HepG2 (cell line): ENCODE measurements around the gene ADSS1. TPM values are rescaled to one million over a fixed set of nuclear protein-coding genes. Genes with fewer than 3 reads are reported as not detected.

Source experiments
- ATAC-seq: fragments of 200-7000 bp; cut with Tn5 transposase; 3 replicates; pipeline ENCODE4 v1.9.1; 2020; ENCODE audit warnings: mild to moderate bottlenecking, moderate library complexity
- BruUV-seq: library from RNA; stranded (reverse); fragments of 400-500 nt; replicated peaks from 2 replicates; lab custom pipeline; 2021; lab: Mats Ljungman, UMichigan
- CTCF ChIA-PET: fragments of 300-600 bp; formaldehyde crosslinking; extraction: SDS; loops from one replicate; lab custom pipeline; 2021; ENCODE audit warnings: low total read pairs, inconsistent platforms, low intra/inter-chr PET ratio; lab: Yijun Ruan, JAX
- POLR2A ChIA-PET: fragments of 350-600 bp; sonication (Branson Sonifier 250); formaldehyde crosslinking; loops from one replicate; lab custom pipeline; 2020; ENCODE audit warnings: antibody characterized with exemption, inconsistent platforms; lab: Yijun Ruan, JAX
- DNase-seq: peaks from one replicate; pipeline ENCODE4 v3.0.0-alpha.2; 2015; ENCODE audit warnings: low spot score
- FAIRE-seq: peaks from 3 replicates; lab custom pipeline; 2011; peaks lifted over from hg19 to GRCh38; lab: Jason Lieb, UNC
- H2AFZ ChIP-seq: one replicate; pipeline ENCODE4 v1.6.1; 2011; ENCODE audit warnings: low read length, inconsistent platforms
- H3K27ac ChIP-seq: fragments of 300-600 bp; 3 replicates; pipeline ENCODE4 v1.8.0; 2011; ENCODE audit warnings: mixed run types, mild to moderate bottlenecking, mixed read lengths, low read length, inconsistent platforms; ENCODE audit not compliant: insufficient read depth; ENCODE audit errors: extremely low read length
- H3K27me3 ChIP-seq, 2 experiments: fragments of 200-600 bp in 1 of 2; 2 replicates in 1 of 2; 3 replicates in 1 of 2; pipeline versions ENCODE4 v1.6.0 to v1.8.0; 2011; ENCODE audit warnings: low read length in 2 of 2, mild to moderate bottlenecking in 2 of 2, moderate library complexity in 2 of 2, inconsistent platforms in 1 of 2; ENCODE audit not compliant: insufficient read depth in 2 of 2, control insufficient read depth in 1 of 2
- H3K36me3 ChIP-seq, 2 experiments: fragments of 200-600 bp in 1 of 2; replicated peaks in 1 of 2; 2 replicates in 1 of 2; 3 replicates in 1 of 2; pipeline versions ENCODE4 v1.5.1 to v1.8.0; 2011; ENCODE audit warnings: low read length in 2 of 2, inconsistent platforms in 1 of 2; ENCODE audit not compliant: insufficient read depth in 2 of 2, control insufficient read depth in 1 of 2
- H3K4me1 ChIP-seq: 2 replicates; pipeline ENCODE4 v1.5.1; 2012; ENCODE audit warnings: low read length, inconsistent platforms; ENCODE audit not compliant: insufficient read depth
- H3K4me2 ChIP-seq: 2 replicates; pipeline ENCODE4 v1.6.0; 2011; ENCODE audit warnings: low read depth, low read length, inconsistent platforms
- H3K4me3 ChIP-seq, 3 experiments: fragments of 200-600 bp in 1 of 3; sonication (generic), shearing (Covaris generic) in 1 of 3; replicated peaks in 1 of 3; 2 replicates each; pipeline ENCODE4 v1.5.1; 2011 to 2016; ENCODE audit warnings: low read length in 3 of 3, inconsistent platforms in 2 of 3, low read depth in 2 of 3, mild to moderate bottlenecking in 2 of 3, control low read depth in 1 of 3, mixed read lengths in 1 of 3; ENCODE audit not compliant: insufficient read depth in 1 of 3
- H3K79me2 ChIP-seq: one replicate; pipeline ENCODE4 v1.6.1; 2011; ENCODE audit warnings: low read length, inconsistent platforms; ENCODE audit not compliant: insufficient read depth
- H3K9ac ChIP-seq: 2 replicates; pipeline ENCODE4 v1.6.0; 2011; ENCODE audit warnings: mild to moderate bottlenecking, low read depth, low read length, inconsistent platforms; ENCODE audit not compliant: insufficient read depth
- H3K9me3 ChIP-seq: 2 replicates; pipeline ENCODE4 v1.5.1; 2012; ENCODE audit warnings: mild to moderate bottlenecking, low read length
- H4K20me1 ChIP-seq: 2 replicates; pipeline ENCODE4 v1.6.0; 2011; ENCODE audit warnings: inconsistent platforms, mild to moderate bottlenecking, low read length, moderate library complexity; ENCODE audit not compliant: insufficient read depth
- CHD4 ChIP-seq: fragments of 200-600 bp; sonication (generic); IDR thresholded peaks from 2 replicates; pipeline ENCODE4 v1.7.0; 2017; ENCODE audit warnings: mild to moderate bottlenecking, low read length, borderline replicate concordance
- EEA1 ChIP-seq: sonication (generic); formaldehyde crosslinking; IDR thresholded peaks from 2 replicates; pipeline ENCODE4 v1.5.1; 2020; ENCODE audit warnings: mild to moderate bottlenecking, missing genetic modification reagents, borderline replicate concordance
- PATZ1 ChIP-seq: sonication (generic); formaldehyde crosslinking; IDR thresholded peaks from 2 replicates; pipeline ENCODE4 v1.4.0; 2020; ENCODE audit warnings: missing genetic modification reagents
- SAFB2 ChIP-seq: sonication (generic); formaldehyde crosslinking; IDR thresholded peaks from 2 replicates; pipeline ENCODE4 v1.5.1; 2020; ENCODE audit warnings: missing genetic modification reagents, low read depth, mild to moderate bottlenecking, borderline replicate concordance
- SKI ChIP-seq: fragments of 450-650 bp; IDR thresholded peaks from one replicate; pipeline ENCODE4 v1.6.1; 2018; ENCODE audit warnings: mild to moderate bottlenecking; ENCODE audit not compliant: partially characterized antibody
- STAG1 ChIP-seq: sonication (generic); formaldehyde crosslinking; IDR thresholded peaks from 2 replicates; pipeline ENCODE4 v1.4.0; 2020; ENCODE audit warnings: missing genetic modification reagents
- ZNF644 ChIP-seq: IDR thresholded peaks from 2 replicates; pipeline ENCODE4 v1.6.1; 2016; ENCODE audit warnings: low read depth
- WGBS: methylation state at CpG from one replicate; pipeline ENCODE4 v1.1.6; 2017; ENCODE audit warnings: low lambda C conversion rate; 5-methylcytosine and 5-hydroxymethylcytosine counted together
- in situ Hi-C: cut with HindIII; loops from 2 replicates; pipeline ENCODE4 v1.10.0; 2017; ENCODE audit warnings: low pct_unique_long_range_greater_than_20kb; ENCODE audit not compliant: extremely low pct_ligation_motif_present
- intact Hi-C: fragments of 100-400 bp; cut with micrococcal nuclease; formaldehyde crosslinking; loops from one replicate; pipeline ENCODE4 v1.10.0; 2022; ENCODE audit not compliant: unreplicated experiment
- polyA plus RNA-seq, 8 experiments: library from polyadenylated mRNA; depleted of rRNA in 3 of 8; stranded (reverse) in 7 of 8; unstranded in 1 of 8; fragments of >200 nt; fragmentation: Illumina TruSeq in 4 of 8; extraction: Trizol in 4 of 8; gene quantifications; 2 replicates each; pipeline versions ENCODE4 v1.2.1 to v1.2.3, GENCODE V29; 2011 to 2016; ENCODE audit warnings: low read depth in 4 of 8, missing spikeins in 1 of 8, mixed read lengths in 1 of 8; ENCODE audit not compliant: insufficient read depth in 1 of 8
- total RNA-seq, 5 experiments: library from RNA; depleted of rRNA; stranded (reverse); fragments of >200 nt; fragmentation: Illumina TruSeq; extraction: Trizol; gene quantifications; 2 replicates each; pipeline ENCODE4 v1.2.3, GENCODE V29; 2016; ENCODE audit warnings: low read depth in 1 of 5

The ADSS1 gene
- total and polyA plus RNA-seq, 2 of the 13 experiments (the other 11 are each of a cell fraction or from before 2014, with no cell fraction given) = 1.0 to 36.7 TPM

- H3K9ac ChIP-seq = no peak overlapping the region
- FAIRE-seq (no peak), ATAC-seq (no peak), DNase-seq (no peak)
- CTCF ChIA-PET = interaction anchor here (1.4 kb wide), 2 partner anchors 18 to 24 kb away, joined by 4 to 5 read pairs; no protein-coding TSS in a partner anchor
- peaks cover 85% of the 10 kb centered on the region for H3K4me1 ChIP-seq
- no peak for TF ChIP-seq EEA1 (CRISPR knock-in tag)
- POLR2A ChIA-PET = interaction anchor here (3.4 kb wide), 1 partner anchor 19 kb away, joined by 26 read pairs; no protein-coding TSS in a partner anchor
- H3K4me2 ChIP-seq = no peak overlapping the region
- H2AFZ ChIP-seq = no peak overlapping the region
- in situ Hi-C loops = no loop called here
- no peak overlapping the region for H3K27ac ChIP-seq
- no peak overlapping the region for H3K4me3 ChIP-seq
- no peaks in the 10 kb centered on the region for H3K9me3 ChIP-seq
- H3K79me2 ChIP-seq = no peaks in the 10 kb centered on the region
- BruUV-seq = no TSS peak
- H3K36me3 ChIP-seq = no peaks in the 10 kb centered on the region
- intact Hi-C loops = no loop called here
- 88% methylated on average over 9 of the region's 10 CpGs for WGBS
- H3K27me3 ChIP-seq = no peaks in the 10 kb centered on the region
- no peaks in the 10 kb centered on the region for H4K20me1 ChIP-seq
Measured at GRCh38 chr14:104684449-104684821, 39.6 kb upstream of the ADSS1 start.

- Histone ChIP-seq H3K27me3 (no peaks in the 10 kb centered on the region), H2AFZ (no peak overlapping the region), H4K20me1 (peaks cover under 1% of the 10 kb centered on the region; the same call in 1 of the 2 replicates), H3K9me3 (no peaks in the 10 kb centered on the region), H3K4me1 (peaks cover 77% of the 10 kb centered on the region), H3K79me2 (peaks cover 7% of the 10 kb centered on the region), H3K4me3 (no peak overlapping the region), H3K4me2 (no peak overlapping the region), H3K9ac (no peak overlapping the region), H3K36me3 (no peaks in the 10 kb centered on the region), H3K27ac (no peak overlapping the region)
- CTCF ChIA-PET = interaction anchor here (1.4 kb wide), 2 partner anchors 19 to 23 kb away, joined by 4 to 5 read pairs; no protein-coding TSS in a partner anchor
- peak; percentile 69 for FAIRE-seq
- DNase-seq = peak; percentile 68
- in situ Hi-C loops = no loop called here
- POLR2A ChIA-PET = interaction anchor here (0.7 to 3.4 kb wide), 3 partner anchors 9 to 24 kb away, joined by 3 to 26 read pairs (median 4); no protein-coding TSS in a partner anchor
- 33% methylated on average over 4 of the region's 4 CpGs for WGBS
- BruUV-seq = no TSS peak
- intact Hi-C loops = loop anchor here (1.0 to 5.0 kb wide), 2 partner anchors 23 to 33 kb away; no protein-coding TSS in a partner anchor
- no peak for ATAC-seq
- TF ChIP-seq SKI (peak; percentile 44), SAFB2 (CRISPR knock-in tag) (no peak), PATZ1 (CRISPR knock-in tag) (peak; percentile 31; the same call in 1 of the 2 replicates), STAG1 (CRISPR knock-in tag) (0 out of 2 replicates have a peak, but pooled peaks have one; percentile 21), ZNF644 (no peak), CHD4 (no peak)
Measured at GRCh38 chr14:104685216-104685997, 38.6 kb upstream of the ADSS1 start.
